ENCODE data around the gene AGK.

- TF ChIP-seq CTCF (IDR thresholded peaks at IDR 0.05): no peak
- no peak for TF ChIP-seq EZH2 (IDR thresholded peaks at IDR 0.05; ENCODE audit: borderline replicate concordance, insufficient read depth, low read depth, low read length, poor library complexity, severe bottlenecking)
These were observed 150.4 kb downstream of the AGK start for GRCh38 chr7:141701489-141702046.
